ENCODE measurements around the gene GPC6.

GPC6 gene

DNA sequence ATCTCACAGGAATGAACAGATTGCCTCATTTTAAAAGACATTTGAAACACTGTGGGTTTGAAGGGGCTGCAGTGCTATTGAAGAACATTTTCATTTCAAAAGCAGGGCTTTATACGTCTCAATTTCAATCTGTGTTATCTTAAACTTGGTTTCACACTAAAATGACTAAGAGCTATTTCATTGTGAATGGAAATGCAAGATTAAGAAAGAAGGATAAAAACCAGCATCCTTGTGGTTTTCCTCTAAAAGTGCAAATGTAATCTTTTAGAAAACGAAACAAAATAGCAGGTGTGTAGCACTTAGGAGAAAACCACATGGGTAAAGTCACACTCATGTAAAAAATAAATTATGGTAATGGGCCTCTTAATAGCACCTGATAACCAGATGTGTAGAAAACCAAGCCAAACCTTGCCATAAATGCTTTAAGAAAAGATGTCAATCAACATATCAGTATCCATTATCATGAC lies 397.7 kb downstream of the GPC6 start:
- no peak for DNase-seq

DNA sequence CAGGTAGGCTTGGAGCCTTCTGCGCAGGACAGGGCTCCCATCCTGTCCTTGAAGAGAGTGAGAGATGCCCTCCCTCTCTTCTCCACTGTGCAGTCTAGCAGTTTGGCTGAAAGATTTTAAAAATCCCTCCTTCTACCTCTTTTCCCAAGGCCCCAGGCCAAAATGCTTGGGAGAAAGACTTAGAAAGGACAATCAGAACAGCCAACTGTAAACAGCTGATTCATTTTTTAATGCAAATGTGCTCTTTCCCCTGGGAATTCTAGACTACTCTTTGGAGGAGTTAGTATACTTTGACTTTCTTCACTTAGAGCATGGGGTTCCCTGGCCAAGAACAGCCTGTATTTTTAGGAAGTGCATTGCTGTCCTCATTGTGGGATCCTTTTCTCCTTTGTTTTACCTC lies 398.9 kb downstream of the GPC6 start:
- no peak for DNase-seq

DNA sequence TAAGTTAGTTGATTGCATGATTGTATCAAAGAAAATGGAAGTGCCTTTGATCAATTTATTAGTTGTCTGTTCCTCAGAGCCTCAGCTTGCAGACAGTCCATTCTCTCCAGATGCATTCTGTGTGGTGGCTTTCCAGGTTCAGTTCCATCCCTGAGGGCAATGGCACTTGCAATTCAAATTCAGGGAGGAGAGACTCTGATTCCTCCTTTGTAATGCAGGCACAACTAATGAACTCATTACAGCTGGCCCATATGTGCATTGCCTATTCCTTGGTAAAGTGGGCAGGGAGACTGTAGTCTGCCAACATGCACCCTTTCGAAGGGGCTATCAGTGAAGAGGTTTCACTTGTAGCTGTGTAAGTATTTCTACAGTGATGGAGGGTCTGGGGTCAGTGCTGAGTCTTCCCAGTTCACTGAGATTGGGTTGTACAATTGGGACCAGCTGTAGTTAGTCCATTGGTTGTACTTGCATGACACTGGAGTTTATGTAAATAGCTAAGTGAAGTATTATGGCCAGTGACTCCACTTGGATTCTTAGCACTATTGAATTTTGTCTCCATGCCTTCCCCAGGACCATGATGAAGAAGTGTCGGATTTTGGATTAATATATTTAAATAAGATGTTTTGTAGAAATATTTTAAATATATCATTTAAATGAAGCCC lies 401.7 kb downstream of the GPC6 start:
- DNase-seq, result no peak

DNA sequence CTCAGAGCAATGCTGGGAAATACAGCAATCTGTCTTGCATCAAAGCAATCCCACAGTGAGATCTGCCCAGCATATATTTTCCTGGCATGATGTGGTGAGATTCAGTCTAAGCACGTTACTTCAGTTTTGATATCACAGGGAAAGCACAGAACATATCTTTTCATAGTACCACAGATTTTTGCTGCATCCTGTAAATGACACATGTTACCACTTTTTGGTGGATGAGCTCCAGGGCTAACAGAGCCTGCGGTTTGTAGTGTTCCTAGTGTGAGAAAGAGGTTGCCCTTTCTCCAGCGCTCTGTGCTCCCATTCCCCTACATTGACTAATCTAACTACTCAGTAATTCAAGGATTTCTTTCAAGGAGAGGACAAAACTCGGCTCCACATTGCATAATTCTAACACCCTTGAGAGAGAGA lies 409.0 kb downstream of the GPC6 start:
- peak; percentile 40 for DNase-seq

DNA sequence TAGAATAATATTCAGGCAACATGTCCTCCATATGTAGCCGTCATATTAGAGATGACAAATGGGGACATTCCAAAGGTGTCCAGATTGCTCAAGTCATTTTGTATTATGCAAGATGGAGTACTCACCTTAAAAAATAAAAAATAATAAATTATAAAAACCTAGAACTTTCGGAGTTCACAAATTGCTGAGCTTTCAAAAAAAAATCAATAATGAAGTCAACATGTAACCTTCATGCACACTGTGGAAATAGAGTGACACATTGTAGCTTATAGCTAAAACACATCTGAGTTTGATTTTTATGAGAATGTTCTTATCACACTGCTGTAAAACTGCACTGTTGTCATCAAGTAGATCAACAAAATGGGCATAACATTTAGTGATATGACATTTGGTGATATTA lies 411.2 kb downstream of the GPC6 start:
- DNase-seq, result no peak

DNA sequence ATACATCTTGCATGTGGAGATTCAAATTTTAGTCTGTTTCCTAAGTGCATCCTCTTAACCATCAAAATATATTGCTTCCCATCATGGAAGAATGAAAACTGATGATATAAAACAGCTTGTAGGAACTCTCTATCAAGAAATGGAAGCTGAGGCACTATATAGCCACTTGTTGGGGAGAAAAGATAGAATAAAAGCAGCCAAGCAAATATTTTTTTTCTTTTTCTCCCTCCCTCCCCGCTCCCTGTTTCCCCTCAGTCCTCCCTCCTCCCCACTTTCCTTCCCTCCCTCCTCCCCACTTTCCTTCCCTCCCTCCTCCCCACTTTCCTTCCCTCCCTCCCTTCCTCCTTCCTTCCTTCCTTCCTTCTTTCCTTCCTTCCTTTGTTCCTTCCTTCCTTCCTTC lies 413.8 kb downstream of the GPC6 start:
- DNase-seq, result no peak

DNA sequence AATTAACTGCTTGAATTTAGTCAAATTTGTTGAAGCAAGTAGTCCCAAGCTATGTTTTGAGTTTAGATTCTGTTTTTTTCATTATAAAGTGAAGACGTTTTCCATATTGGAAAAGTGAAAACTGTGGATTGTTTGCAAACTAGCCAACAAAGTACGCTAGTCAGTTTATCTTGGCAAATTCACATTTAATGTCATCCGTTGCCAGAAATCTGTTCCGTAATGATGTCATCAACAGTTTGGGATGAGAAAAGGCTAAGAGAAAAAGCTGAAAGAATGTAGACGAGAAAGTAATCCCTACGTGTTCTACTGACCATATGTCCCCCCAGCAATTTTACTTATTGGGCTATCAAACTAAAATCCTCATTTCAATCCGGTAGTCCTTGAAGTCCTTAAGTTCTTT lies 419.6 kb downstream of the GPC6 start:
- no peak for DNase-seq

DNA sequence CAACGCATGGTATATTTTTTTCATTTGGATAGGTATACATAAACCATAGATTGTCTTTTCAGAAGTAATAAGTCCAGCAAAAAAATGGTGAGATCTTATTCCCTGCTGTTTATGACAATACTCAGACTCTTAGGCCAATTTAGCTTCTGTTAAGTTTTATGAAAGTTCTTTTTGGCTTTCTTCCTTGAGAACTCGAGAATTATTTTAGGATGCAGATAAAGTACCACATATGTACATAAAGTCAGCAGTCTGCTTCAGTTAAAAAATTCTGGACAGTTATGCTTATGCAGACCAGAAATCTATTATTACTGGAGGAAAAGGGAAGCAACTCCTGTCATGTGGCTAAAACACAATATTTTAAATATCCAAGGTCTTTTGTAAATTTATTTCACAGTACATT lies 422.9 kb downstream of the GPC6 start:
- no peak for DNase-seq

DNA sequence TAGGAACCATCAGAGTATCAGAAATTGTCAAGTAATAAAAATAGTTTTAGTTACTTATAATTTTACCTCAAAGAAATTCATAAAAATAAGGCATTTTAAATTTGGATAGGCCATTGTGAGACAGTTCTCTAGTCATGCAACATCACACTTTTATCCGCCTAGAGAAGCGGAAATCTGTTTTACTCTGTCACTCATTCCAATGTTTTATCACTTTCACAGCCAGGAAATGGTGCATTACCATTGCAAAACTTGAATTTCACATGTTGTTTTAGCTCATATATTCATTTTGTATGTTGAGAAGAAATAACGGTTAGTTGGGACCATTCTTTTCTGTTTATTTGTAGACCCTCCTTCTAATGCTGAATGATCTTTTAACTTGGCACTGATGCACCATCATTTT lies 427.2 kb downstream of the GPC6 start:
- DNase-seq, result no peak

DNA sequence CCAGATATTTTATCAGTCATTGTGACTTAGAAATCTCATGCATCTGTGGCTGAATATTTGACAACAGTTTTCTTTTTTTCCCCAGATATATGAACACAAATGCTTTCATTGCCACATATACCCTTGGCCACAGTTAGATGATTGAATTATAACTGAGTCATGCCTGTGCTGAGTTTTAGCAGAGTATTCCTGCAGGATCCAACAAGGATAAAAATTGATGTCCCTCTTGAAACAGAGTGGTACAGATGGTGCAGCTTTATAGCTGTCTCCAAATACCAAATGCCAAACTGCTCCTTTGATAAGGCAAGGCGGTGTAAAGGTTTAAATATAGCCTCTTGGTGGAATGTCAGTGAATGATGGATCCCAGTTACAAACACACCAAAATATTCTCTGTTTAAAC lies 428.5 kb downstream of the GPC6 start:
- no peak for DNase-seq

DNA sequence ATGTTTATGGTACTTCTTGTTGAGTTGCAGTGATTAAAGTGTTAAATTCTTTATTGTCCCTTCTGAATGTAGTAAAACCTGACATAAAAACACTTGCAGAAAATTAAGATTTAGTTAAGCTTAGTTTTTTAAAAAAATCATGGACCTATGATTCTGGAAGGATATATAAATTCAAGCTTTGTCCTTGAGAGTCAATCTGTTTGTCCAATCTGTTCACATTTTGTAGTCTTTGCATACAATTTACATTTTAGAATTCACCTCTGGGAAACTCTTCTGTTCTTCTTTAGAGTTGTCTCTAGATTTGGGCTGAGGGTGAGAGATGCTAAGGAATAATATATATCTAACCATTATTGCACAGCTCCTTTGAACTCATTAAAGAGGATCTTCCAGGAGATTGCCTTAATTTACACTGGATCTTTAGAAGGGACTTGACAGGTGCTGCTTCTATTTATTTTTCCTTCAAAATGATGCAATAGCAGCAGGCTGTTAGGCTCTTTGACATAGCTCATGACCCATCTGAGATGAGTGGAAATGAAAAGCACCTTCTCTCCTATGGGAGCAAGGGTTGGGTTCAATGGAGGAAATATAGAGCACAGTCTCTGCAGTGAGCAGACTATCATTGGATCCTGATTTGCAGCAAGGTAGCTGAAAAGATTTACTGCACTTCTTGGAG lies 433.9 kb downstream of the GPC6 start:
- DNase-seq, result no peak

DNA sequence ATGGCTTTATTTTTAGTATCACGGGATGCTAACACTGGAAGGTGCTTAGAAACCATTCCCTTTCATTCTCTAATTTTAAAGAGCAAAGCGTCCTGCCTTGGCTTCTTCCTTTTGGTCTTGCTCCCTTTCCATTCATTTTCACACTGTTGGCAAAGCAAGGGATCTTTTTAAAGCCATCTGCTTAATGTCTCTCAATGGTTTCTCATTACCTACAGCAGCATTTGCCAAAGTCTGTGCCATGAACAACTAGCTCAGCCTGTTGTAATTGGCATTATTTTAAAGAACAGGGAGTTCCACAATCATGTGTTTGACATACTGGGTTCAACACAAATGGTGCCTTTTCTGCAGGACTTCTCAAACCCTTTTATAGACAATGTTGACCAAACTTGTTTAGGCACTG lies 444.3 kb downstream of the GPC6 start:
- no peak for DNase-seq

DNA sequence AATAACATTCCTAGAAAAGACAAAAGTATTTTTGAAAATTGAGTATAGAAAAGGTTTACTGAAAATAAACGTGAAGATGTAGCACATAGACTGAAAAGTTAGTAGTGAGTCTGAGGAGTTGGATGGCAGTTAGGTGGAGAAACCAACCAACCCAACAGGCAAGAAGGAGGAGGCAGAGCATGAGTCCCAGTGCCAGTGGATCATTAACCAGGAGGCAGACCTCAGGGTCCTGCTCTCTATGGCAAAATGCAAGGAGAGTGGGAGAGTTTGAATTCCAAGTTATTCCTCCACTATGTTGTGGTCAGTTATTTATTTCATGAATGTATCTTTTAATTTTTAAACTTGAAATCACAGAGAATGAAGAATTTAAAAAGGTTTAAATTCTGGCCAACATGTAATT lies 446.4 kb downstream of the GPC6 start:
- DNase-seq, result no peak

DNA sequence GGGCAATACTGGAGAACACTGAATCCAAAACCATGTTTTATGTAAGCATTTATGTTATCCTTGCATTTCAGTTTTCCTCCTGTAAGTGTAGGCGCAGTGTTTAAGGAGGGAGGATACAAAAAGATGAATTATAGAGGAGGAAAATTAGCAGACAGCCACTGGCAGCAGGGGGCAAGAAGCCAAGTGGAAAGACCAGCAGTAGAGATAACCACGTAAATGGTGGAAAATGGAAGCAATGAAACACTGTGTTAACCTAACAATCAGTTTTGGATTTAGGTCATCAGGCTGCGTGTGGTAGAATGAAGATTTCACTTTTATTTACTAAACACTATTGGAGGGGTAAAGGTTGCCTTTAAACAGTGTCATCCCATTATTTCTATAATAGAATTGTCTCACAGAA lies 447.3 kb downstream of the GPC6 start:
- no peak for DNase-seq

DNA sequence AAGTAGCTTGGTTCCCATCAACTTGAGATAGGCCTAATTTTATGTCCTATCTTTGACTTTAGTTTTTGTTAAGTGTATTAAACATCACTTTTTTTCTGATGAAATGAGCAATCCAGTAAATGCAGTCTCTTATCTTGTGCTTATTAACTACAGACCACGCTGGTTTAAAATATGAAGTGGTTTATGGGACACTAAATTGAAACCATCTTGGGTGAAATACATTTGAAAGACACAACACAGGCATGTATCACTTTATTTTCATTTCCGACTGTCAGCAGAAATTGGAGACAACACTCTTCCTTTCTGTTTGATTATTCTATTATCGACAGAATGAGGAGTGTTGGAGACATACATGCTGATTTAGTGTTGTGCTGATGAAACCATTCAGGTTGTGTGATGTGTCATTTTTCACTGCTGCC lies 447.7 kb downstream of the GPC6 start:
- DNase-seq, result no peak

DNA sequence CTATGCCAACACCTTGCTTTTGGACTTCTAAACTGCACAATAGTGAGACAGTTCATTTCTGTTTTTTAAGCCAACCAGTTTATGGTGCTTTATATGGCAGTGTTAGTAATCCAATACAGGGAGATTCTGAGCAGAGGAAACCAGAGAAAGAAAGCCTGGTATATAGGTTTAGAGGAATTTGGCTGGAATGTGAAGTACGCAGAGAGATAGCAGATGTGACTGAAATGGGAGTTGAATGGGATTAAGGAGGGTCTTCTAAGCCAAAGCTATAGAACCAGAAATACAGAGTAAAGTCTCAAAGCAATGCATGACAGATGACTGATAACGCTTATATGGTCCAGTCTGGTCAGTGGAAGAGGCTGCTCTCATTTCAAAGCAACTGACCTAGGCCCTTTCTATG lies 453.7 kb downstream of the GPC6 start:
- no peak for DNase-seq

DNA sequence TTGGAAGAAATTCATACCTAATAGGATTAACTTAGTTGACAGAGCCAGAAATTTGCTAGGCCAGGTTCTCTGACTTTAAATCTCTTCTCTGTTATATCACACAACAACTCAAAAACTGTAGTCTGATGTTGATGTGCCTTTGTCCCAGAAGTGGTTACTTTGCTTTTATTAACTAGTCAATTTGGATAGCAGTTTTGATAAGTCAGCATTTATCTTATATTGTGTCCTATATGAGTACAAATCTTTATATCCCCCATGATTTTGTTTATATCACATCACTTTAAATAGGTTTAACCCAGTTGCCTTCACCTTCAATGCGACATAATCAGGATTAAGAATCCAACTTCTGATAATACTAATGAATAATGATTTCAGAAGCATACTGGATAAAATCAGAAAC lies 459.3 kb downstream of the GPC6 start:
- DNase-seq, result no peak

DNA sequence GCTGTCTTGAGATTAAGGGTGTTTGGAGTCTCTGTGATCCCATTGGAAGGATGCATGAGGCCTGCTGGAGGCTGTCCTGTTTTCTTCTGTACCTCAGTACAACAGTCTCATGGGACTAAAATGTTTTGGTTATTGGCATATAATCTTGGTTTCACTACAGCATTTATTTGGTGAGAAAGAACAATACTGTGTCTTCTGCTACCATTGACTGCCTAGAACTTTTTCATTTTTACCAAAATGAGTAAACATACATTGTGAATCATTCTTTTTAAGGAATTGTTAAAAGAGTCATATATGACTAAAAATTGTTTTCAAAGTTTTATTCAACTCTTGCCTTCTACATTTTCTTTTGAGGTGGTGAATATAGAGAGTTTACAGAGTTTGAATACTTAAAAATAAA lies 459.8 kb downstream of the GPC6 start:
- DNase-seq, result no peak

DNA sequence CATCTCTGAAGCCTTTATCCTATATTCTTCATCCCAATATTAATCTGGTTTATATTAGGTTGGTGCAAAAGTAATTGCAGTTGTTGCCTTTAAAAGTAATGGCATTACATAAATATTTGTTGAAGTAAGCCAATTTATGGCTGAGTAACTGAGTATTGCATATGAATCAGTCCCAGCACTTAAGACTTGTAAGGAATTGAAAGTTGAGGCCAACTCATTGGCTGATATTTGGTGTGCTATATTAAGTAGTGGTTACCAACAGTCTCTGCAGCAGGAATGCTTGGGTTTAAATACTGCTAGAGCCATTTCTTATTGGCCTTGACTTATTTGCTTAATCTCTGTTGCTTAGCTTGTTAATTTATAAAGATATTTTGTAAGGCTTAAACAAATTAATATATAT lies 460.7 kb downstream of the GPC6 start:
- DNase-seq, result peak; percentile 9

DNA sequence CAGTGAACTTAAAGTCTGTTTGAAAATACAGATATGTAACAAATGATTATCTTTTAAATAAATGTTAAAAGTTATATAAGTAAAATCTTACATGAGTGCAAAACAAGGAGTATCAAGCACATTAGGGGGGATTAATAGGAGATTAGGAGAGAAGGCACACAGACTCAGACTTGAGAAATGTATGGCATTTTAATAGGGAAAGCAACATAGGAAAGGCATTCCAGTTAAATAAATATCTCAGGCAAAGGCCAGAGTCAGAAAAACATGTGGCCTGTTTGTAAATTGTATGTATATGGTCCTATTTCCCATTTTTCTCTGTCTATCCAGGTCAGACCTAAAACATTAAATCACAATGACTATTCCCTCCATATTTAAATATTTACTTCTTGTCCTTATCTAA lies 462.7 kb downstream of the GPC6 start:
- DNase-seq, result peak; percentile 65

DNA sequence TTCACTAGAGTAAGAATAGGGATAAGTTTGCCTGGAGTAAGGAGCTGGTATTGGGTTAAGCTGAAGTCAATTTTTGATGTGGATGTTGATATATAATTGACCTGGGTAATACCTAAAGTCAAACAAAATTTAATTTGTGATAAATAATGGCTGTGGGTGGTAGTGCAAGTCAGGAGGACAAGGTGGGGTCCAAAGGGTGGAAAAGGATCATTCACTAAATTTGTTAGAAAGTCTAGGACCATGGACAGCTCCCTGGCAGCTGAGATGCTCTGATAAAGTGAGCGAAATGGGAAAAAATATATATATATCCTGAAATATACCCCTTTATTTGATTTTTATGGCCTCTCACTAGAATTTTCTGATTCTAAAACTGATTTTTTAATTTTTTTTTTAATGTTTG lies 463.5 kb downstream of the GPC6 start:
- peak; percentile 29 for DNase-seq

DNA sequence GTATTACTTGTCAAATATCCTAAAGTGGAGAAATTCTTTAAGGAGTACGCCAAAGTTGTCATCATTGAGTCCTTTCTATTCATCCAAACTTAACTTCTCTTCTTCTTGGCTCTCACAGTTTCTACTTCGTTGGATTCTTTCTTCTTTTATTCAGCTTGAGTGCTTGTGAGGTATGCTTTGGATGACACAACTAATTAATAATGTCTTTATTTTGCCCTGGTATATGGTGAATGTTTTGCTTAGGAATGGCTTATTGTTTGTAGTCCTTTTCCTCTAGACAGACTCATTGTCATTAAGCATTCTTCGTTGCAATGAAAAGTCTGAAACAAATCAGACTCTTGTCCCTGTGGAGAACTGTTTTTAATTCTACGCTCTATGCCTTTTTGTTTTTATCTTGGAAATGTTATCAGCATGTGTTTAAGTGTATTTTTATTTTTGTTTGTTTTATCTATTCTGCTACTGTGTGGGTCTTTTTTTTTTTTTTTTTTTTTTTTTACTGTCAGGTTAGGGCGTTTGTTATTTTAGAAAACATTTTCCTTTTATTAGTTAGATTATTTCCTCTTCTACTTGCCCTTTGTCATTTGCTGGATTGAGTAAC lies 471.5 kb downstream of the GPC6 start:
- no peak for DNase-seq

DNA sequence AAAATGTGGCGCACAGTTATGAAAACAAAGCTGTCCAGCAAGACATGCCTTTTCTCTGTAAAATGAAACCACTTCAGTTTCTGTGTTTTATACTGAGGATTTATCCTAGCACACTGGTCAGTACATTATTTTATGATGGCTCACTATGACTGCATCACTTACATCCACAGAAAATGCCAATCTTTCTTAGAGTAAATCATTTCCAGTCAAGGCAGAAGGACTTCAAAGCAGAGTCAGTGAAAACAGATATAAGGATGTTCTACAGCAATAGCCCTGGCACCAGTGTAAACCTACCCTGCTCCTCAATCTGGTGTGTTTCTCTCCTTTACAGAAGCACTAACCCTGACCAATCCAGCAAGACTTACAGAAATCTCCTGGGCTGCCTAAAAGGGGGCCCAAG lies 473.5 kb downstream of the GPC6 start:
- DNase-seq, result peak; percentile 9

DNA sequence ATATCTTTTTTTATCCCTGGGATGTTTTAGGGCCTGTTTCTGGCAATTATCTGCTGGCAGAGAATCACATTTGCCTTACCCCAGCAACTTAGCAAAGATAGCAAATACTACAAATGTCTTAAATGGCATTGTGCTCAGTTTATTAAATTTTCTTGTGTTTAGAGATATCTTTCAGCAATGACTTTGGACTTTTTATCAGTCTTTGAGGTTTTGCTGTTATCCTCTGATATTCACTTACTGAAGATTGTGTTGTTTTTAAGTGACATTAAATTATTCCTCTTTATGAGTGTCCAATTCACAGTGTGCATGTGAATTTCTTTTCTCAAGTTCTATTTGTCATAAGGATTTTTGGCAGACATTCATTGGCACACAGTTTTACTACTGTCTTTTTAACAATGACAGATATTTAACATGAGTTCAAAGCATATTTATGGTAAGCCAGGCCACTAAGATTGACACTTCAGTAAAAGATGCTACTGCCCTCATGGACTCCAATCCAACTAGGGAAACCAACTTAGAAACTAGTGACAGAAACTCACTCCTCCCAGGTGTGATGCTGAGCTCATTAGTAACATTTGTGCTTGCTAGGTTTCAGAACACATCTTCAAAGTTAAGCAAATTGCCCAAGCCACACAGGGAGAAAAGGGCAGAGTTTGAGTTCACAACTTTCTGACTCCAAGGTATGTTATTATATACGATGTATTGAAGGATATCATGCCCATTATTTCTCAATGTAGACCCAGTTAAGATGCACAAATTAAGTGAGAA lies 481.9 kb downstream of the GPC6 start:
- no peak for DNase-seq
